CD4-positive, alpha-beta T cell (primary cell): ENCODE measurements around the gene HDAC4. TPM values are rescaled to one million over a fixed set of nuclear protein-coding genes. Genes with fewer than 3 reads are reported as not detected.

ENCODE experiments used
- ATAC-seq: fragments of 200-7000 bp; cut with Tn5 transposase; one replicate; pipeline ENCODE4 v1.10.0; 2022; ENCODE audit warnings: mild to moderate bottlenecking; ENCODE audit not compliant: poor library complexity
- CTCF ChIA-PET: fragments of 350-600 bp; sonication (Branson Sonifier 250); formaldehyde crosslinking; loops from one replicate; lab custom pipeline; 2021; ENCODE audit warnings: antibody characterized with exemption, inconsistent platforms; lab: Charles Lee
- POLR2A ChIA-PET: fragments of 350-600 bp; sonication (Branson Sonifier 250); formaldehyde crosslinking; loops from one replicate; lab custom pipeline; 2021; ENCODE audit warnings: antibody characterized with exemption, inconsistent platforms; lab: Charles Lee
- DNase-seq, 14 experiments: peaks; one replicate each; pipeline ENCODE4 v3.0.0-alpha.2; 2013 to 2020; ENCODE audit warnings: mixed read lengths in 2 of 14
- H3K27ac ChIP-seq, 2 donors: one replicate each; pipeline versions ENCODE4 v1.5.1 to v1.7.0; 2013; ENCODE audit warnings: low read length in 2 of 2, low read depth in 1 of 2, mild to moderate bottlenecking in 1 of 2
- H3K27me3 ChIP-seq, 2 experiments: 1 replicate in 1 of 2; 2 replicates in 1 of 2; pipeline versions ENCODE4 v1.6.1 to v1.7.0; 2013; ENCODE audit warnings: low read length in 2 of 2, control low read depth in 1 of 2, mild to moderate bottlenecking in 1 of 2, moderate library complexity in 1 of 2; ENCODE audit not compliant: insufficient read depth in 2 of 2, control insufficient read depth in 1 of 2
- H3K36me3 ChIP-seq: one replicate; pipeline ENCODE4 v1.6.1; 2013; ENCODE audit warnings: low read length, control low read depth; ENCODE audit not compliant: insufficient read depth
- H3K4me1 ChIP-seq: one replicate; pipeline ENCODE4 v1.6.1; 2013; ENCODE audit warnings: low read length, control low read depth; ENCODE audit not compliant: insufficient read depth
- H3K4me3 ChIP-seq: one replicate; pipeline ENCODE4 v1.5.1; 2013; ENCODE audit warnings: mild to moderate bottlenecking, low read length, moderate library complexity
- H3K9me3 ChIP-seq, 2 experiments: 1 replicate in 1 of 2; 2 replicates in 1 of 2; pipeline versions ENCODE4 v1.6.1 to v1.7.0; 2013; ENCODE audit warnings: low read length in 2 of 2, mild to moderate bottlenecking in 2 of 2, control low read depth in 1 of 2, moderate library complexity in 1 of 2; ENCODE audit not compliant: control insufficient read depth in 1 of 2, insufficient read depth in 1 of 2
- H3K27ac Mint-ChIP-seq: one replicate; pipeline ENCODE4 v1.8.0; 2020; ENCODE audit warnings: mixed read lengths
- H3K27me3 Mint-ChIP-seq: one replicate; pipeline ENCODE4 v1.8.0; 2021; ENCODE audit warnings: mixed read lengths
- H3K36me3 Mint-ChIP-seq: one replicate; pipeline ENCODE4 v1.8.0; 2021; ENCODE audit warnings: low read depth, mixed read lengths
- H3K4me1 Mint-ChIP-seq: one replicate; pipeline ENCODE4 v1.8.0; 2021; ENCODE audit warnings: low read depth, mixed read lengths
- H3K4me3 Mint-ChIP-seq: one replicate; pipeline ENCODE4 v1.8.0; 2020; ENCODE audit warnings: mild to moderate bottlenecking, mixed read lengths
- H3K9me3 Mint-ChIP-seq: one replicate; pipeline ENCODE4 v1.8.0; 2020; ENCODE audit warnings: mixed read lengths
- CTCF ChIP-seq: fragments of 200-600 bp; IDR thresholded peaks from one replicate; pipeline ENCODE4 v1.8.0; 2022; ENCODE audit warnings: antibody characterized with exemption, mild to moderate bottlenecking
- intact Hi-C, 2 experiments: fragments of 100-400 bp; cut with DNase I in 1 of 2; cut with micrococcal nuclease in 1 of 2; formaldehyde crosslinking; loops; one replicate each; pipeline versions ENCODE4 v1.15.1 to v1.9.0; 2023 to 2025; cut with DNase I, micrococcal nuclease
- total RNA-seq, 174 experiments: library from RNA in 2 of 174; stranded (reverse) in 2 of 174; gene quantifications; one replicate each; pipeline ENCODE4 v1.2.3 and lab custom pipeline; 2021 to 2026

Gene HDAC4
- total RNA-seq, 2 experiments from 2014 or later = 45.3 to 49.2 TPM

GRCh38 chr2:239114616-239115265 is 286.1 kb downstream of the HDAC4 start:
- H3K36me3 Mint-ChIP-seq = peaks cover 43% of the 10 kb centered on the region
- H3K4me3 Mint-ChIP-seq = no peak overlapping the region
- H3K4me1 ChIP-seq = peaks cover 13% of the 10 kb centered on the region
- DNase-seq (no peak), ATAC-seq (no peak)
- no peaks in the 10 kb centered on the region for H3K9me3 Mint-ChIP-seq
- no peak overlapping the region for H3K4me3 ChIP-seq
- ChIA-PET CTCF (no interaction called here), POLR2A (no interaction called here)
- no peak for TF ChIP-seq CTCF
- H3K36me3 ChIP-seq = peaks cover 47% of the 10 kb centered on the region
- no peaks in the 10 kb centered on the region for H3K9me3 ChIP-seq
- H3K4me1 Mint-ChIP-seq = peaks cover 12% of the 10 kb centered on the region
- H3K27me3 Mint-ChIP-seq = no peaks in the 10 kb centered on the region
- no peaks in the 10 kb centered on the region for H3K27me3 ChIP-seq
- H3K27ac ChIP-seq = no peak overlapping the region
- intact Hi-C loops = no loop called here
- no peak overlapping the region for H3K27ac Mint-ChIP-seq

GRCh38 chr2:239114119-239114581 is 286.7 kb downstream of the HDAC4 start:
- peaks cover 9% of the 10 kb centered on the region for H3K4me1 ChIP-seq
- no peak overlapping the region for H3K27ac ChIP-seq
- POLR2A ChIA-PET = no interaction called here
- H3K9me3 Mint-ChIP-seq = no peaks in the 10 kb centered on the region
- H3K4me1 Mint-ChIP-seq = peaks cover 10% of the 10 kb centered on the region
- no peaks in the 10 kb centered on the region for H3K27me3 Mint-ChIP-seq
- no peak overlapping the region for H3K4me3 ChIP-seq
- no peaks in the 10 kb centered on the region for H3K9me3 ChIP-seq
- H3K27me3 ChIP-seq = no peaks in the 10 kb centered on the region
- no peak overlapping the region for H3K27ac Mint-ChIP-seq
- H3K36me3 Mint-ChIP-seq = peaks cover 49% of the 10 kb centered on the region
- H3K4me3 Mint-ChIP-seq = no peak overlapping the region
- no peak for DNase-seq
- peaks cover 53% of the 10 kb centered on the region for H3K36me3 ChIP-seq
- no peak for TF ChIP-seq CTCF
- intact Hi-C loops = no loop called here
- no peak for ATAC-seq
- CTCF ChIA-PET = no interaction called here

- Histone ChIP-seq H3K27me3 (no peaks in the 10 kb centered on the region), H3K4me3 (no peak overlapping the region), H3K27ac (no peak overlapping the region), H3K4me1 (peaks cover 4% of the 10 kb centered on the region), H3K9me3 (no peaks in the 10 kb centered on the region), H3K36me3 (peaks cover 59% of the 10 kb centered on the region)
- H3K9me3 Mint-ChIP-seq = no peaks in the 10 kb centered on the region
- TF ChIP-seq CTCF = no peak
- CTCF ChIA-PET = no interaction called here
- intact Hi-C loops = no loop called here
- peaks cover 6% of the 10 kb centered on the region for H3K4me1 Mint-ChIP-seq
- H3K27ac Mint-ChIP-seq = no peak overlapping the region
- POLR2A ChIA-PET = no interaction called here
- H3K27me3 Mint-ChIP-seq = no peaks in the 10 kb centered on the region
- DNase-seq = no peak
- no peak overlapping the region for H3K4me3 Mint-ChIP-seq
- no peak for ATAC-seq
- peaks cover 53% of the 10 kb centered on the region for H3K36me3 Mint-ChIP-seq
Measured at GRCh38 chr2:239113615-239114014, 287.2 kb downstream of the HDAC4 start.
